ENCODE results near the gene GIMAP7. TPM values are rescaled to one million over a fixed set of nuclear protein-coding genes. Genes with fewer than 3 reads are reported as not detected.

GIMAP7 gene
- total RNA-seq, 3 donors from 2014 or later (not counting 1 experiment from before 2014, with no cell fraction given): 66.3 to 100 (median 67.6) TPM

DNA sequence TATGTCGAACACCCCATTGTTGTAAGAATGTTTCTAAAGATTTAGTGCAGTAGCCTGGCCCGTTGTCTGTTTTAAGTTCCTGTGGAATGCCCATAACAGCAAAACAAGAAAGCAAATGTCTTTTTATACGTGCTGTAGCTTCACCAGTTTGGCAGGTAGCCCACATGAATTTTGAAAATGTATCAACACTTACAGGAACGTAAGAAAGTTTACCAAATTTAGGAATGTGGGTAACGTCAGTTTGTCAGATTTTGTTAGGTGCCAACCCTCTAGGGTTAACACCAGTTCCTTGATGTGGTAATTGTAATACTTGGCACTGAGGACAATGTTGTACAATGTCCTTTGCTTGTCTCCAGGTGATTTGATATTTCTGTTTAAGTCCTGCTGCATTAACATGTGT is 49.3 kb downstream of the GIMAP7 start:
- Histone ChIP-seq H3K27me3 (ENCODE audit: control insufficient read depth, insufficient read depth, low read length) (no peaks in the 10 kb centered on the region), H3K4me3 (ENCODE audit: low read length) (no peak overlapping the region), H3K27ac (ENCODE audit: low read length) (peak overlapping the region; percentile 67), H3K36me3 (ENCODE audit: control insufficient read depth, insufficient read depth, low read length) (no peaks in the 10 kb centered on the region), H3K4me1 (ENCODE audit: control insufficient read depth, insufficient read depth, low read length) (peaks cover 25% of the 10 kb centered on the region), H3K9me3 (ENCODE audit: control insufficient read depth, insufficient read depth, low read length) (peaks cover 31% of the 10 kb centered on the region)
- peaks cover 2 to 12% of the 10 kb centered on the region in 2 donors for H3K9me3 Mint-ChIP-seq
- WGBS (ENCODE audit: insufficient coverage): 52% methylated on average over 5 of the region's 5 CpGs
- intact Hi-C loops (cut with micrococcal nuclease): loop anchor here (1.0 kb wide), 1 partner anchor 8 kb away; no protein-coding TSS in a partner anchor
- peak in 1 of 2 donors; percentile 72 for DNase-seq
- peak; percentile 41 to 72 (median 48) for ATAC-seq
- peak overlapping the region; percentile 73 for H3K4me3 Mint-ChIP-seq
- H3K36me3 Mint-ChIP-seq: peaks cover 27% of the 10 kb centered on the region
- peak overlapping the region; percentile 78 to 92 for H3K27ac Mint-ChIP-seq
- TF ChIP-seq, protein P1, sequence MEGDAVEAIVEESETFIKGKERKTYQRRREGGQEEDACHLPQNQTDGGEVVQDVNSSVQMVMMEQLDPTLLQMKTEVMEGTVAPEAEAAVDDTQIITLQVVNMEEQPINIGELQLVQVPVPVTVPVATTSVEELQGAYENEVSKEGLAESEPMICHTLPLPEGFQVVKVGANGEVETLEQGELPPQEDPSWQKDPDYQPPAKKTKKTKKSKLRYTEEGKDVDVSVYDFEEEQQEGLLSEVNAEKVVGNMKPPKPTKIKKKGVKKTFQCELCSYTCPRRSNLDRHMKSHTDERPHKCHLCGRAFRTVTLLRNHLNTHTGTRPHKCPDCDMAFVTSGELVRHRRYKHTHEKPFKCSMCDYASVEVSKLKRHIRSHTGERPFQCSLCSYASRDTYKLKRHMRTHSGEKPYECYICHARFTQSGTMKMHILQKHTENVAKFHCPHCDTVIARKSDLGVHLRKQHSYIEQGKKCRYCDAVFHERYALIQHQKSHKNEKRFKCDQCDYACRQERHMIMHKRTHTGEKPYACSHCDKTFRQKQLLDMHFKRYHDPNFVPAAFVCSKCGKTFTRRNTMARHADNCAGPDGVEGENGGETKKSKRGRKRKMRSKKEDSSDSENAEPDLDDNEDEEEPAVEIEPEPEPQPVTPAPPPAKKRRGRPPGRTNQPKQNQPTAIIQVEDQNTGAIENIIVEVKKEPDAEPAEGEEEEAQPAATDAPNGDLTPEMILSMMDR (IDR thresholded peaks at IDR 0.05): no peak
- H3K27me3 Mint-ChIP-seq (ENCODE audit: low read depth in 2 of 2): no peaks in the 10 kb centered on the region
- H3K4me1 Mint-ChIP-seq: peaks cover 44 to 66% of the 10 kb centered on the region in 2 donors

DNA sequence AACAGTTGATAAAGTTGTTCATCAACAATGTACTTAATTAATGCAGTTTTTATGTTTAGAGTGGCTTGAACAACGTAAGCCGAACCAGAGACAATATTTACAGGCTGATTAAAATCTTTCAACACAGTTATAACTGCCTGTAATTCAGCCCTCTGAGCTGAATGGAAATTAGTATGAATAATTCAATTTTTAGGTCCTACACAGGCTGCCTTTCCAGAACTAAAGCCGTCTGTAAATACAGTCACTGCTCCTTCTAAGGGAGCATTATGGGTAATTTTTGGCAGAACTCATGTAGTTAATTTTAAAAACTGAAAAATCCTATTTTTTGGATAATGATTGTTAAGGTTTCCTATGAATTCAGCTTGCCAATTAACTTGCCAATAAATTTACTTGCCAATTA is 49.9 kb downstream of the GIMAP7 start:
- Histone ChIP-seq H3K4me3 (ENCODE audit: low read length) (no peak overlapping the region), H3K9me3 (ENCODE audit: control insufficient read depth, insufficient read depth, low read length) (peaks cover 34% of the 10 kb centered on the region), H3K36me3 (ENCODE audit: control insufficient read depth, insufficient read depth, low read length) (peaks cover under 1% of the 10 kb centered on the region), H3K27ac (ENCODE audit: low read length) (peak overlapping the region; percentile 67), H3K27me3 (ENCODE audit: control insufficient read depth, insufficient read depth, low read length) (no peaks in the 10 kb centered on the region), H3K4me1 (ENCODE audit: control insufficient read depth, insufficient read depth, low read length) (peaks cover 30% of the 10 kb centered on the region)
- ATAC-seq (no peak), DNase-seq (no peak)
- Mint-ChIP-seq H3K36me3 (peaks cover 32% of the 10 kb centered on the region), H3K4me1 (peaks cover 50 to 72% of the 10 kb centered on the region in 2 donors), H3K9me3 (peaks cover 4 to 15% of the 10 kb centered on the region in 2 donors), H3K27ac (peak overlapping the region; percentile 78 to 92), H3K4me3 (peak overlapping the region; percentile 73), H3K27me3 (ENCODE audit: low read depth in 2 of 2) (no peaks in the 10 kb centered on the region)
- TF ChIP-seq, protein P1 (IDR thresholded peaks at IDR 0.05): no peak
- intact Hi-C loops (cut with micrococcal nuclease): loop anchor here (1.0 kb wide), 1 partner anchor 8 kb away; no protein-coding TSS in a partner anchor
- WGBS (ENCODE audit: insufficient coverage): 100% methylated on average over 1 of the region's 3 CpGs

DNA sequence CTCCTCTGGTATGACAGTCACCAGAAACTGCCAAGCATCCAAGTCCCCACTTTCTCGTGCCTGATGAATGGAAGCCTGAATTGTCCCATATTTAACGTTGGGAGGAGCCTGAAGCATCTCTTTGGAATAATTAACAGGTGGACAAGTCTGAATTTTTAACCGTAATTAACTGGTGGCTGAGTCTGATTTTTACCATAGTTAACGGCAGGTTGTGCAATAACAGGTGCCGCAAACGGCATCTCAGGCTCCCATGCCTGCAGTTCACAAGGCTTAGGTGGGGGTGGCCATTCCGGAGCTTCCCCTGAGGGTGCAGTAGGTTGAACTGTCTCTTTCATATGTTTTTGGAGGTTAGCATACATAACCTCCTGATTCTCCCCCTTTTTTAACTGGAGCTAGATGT is 50.6 kb downstream of the GIMAP7 start:
- H3K36me3 Mint-ChIP-seq: peaks cover 39% of the 10 kb centered on the region
- Histone ChIP-seq H3K4me1 (ENCODE audit: control insufficient read depth, insufficient read depth, low read length) (peaks cover 37% of the 10 kb centered on the region), H3K27me3 (ENCODE audit: control insufficient read depth, insufficient read depth, low read length) (no peaks in the 10 kb centered on the region), H3K9me3 (ENCODE audit: control insufficient read depth, insufficient read depth, low read length) (peaks cover 34% of the 10 kb centered on the region), H3K27ac (ENCODE audit: low read length) (no peak overlapping the region), H3K4me3 (ENCODE audit: low read length) (no peak overlapping the region), H3K36me3 (ENCODE audit: control insufficient read depth, insufficient read depth, low read length) (peaks cover 7% of the 10 kb centered on the region)
- ATAC-seq (no peak), DNase-seq (peak in 1 of 2 donors; percentile 42)
- H3K27ac Mint-ChIP-seq: peak overlapping the region in 1 of 2 donors; percentile 95
- no peak overlapping the region for H3K4me3 Mint-ChIP-seq
- 96% methylated on average over 7 of the region's 7 CpGs for WGBS (ENCODE audit: insufficient coverage)
- TF ChIP-seq, protein P1 (IDR thresholded peaks at IDR 0.05): no peak
- H3K9me3 Mint-ChIP-seq: peaks cover 4 to 13% of the 10 kb centered on the region in 2 donors
- intact Hi-C loops (cut with micrococcal nuclease): loop anchor here (5.0 kb wide), 3 partner anchors 67 to 192 kb away; partner anchors contain the start of genes GIMAP5 and GIMAP6
- no peaks in the 10 kb centered on the region for H3K27me3 Mint-ChIP-seq (ENCODE audit: low read depth in 2 of 2)
- peaks cover 55 to 76% of the 10 kb centered on the region in 2 donors for H3K4me1 Mint-ChIP-seq
